DOHH2 (cell line): ENCODE measurements around the gene CYP4B1.

Experiments used
- H3F3A ChIP-seq: fragments of 200-600 bp; sonication (generic), shearing (Covaris generic); 2 replicates; pipeline ENCODE4 v1.6.0; 2016; ENCODE audit warnings: antibody characterized with exemption, mild to moderate bottlenecking; ENCODE audit not compliant: control insufficient read depth, insufficient read depth
- H3K27ac ChIP-seq: fragments of 200-600 bp; sonication (generic); 2 replicates; pipeline ENCODE4 v1.5.1; 2014; ENCODE audit warnings: low read depth, mild to moderate bottlenecking, low read length, moderate library complexity
- H3K27me3 ChIP-seq: fragments of 200-600 bp; sonication (generic); 2 replicates; pipeline ENCODE4 v1.6.1; 2014; ENCODE audit warnings: mild to moderate bottlenecking, low read length, mixed read lengths; ENCODE audit not compliant: control insufficient read depth
- H3K36me3 ChIP-seq: fragments of 200-600 bp; sonication (generic); 2 replicates; pipeline ENCODE4 v1.6.1; 2014; ENCODE audit warnings: mild to moderate bottlenecking, low read length, moderate library complexity, mixed read lengths; ENCODE audit not compliant: control insufficient read depth
- H3K4me1 ChIP-seq: fragments of 200-600 bp; sonication (generic); 2 replicates; pipeline ENCODE4 v1.6.1; 2014; ENCODE audit warnings: mild to moderate bottlenecking, low read length, mixed read lengths; ENCODE audit not compliant: control insufficient read depth
- H3K4me2 ChIP-seq: fragments of 200-600 bp; sonication (generic); 2 replicates; pipeline ENCODE4 v1.6.0; 2014; ENCODE audit warnings: mild to moderate bottlenecking, low read length, moderate library complexity
- H3K4me3 ChIP-seq: fragments of 200-600 bp; sonication (generic); 2 replicates; pipeline ENCODE4 v1.5.1; 2014; ENCODE audit warnings: mild to moderate bottlenecking, low read length, mixed read lengths
- H3K79me2 ChIP-seq: fragments of 200-600 bp; sonication (generic); 2 replicates; pipeline ENCODE4 v1.6.1; 2014; ENCODE audit warnings: mild to moderate bottlenecking, low read length, mixed read lengths; ENCODE audit not compliant: control insufficient read depth
- H3K9me2 ChIP-seq: fragments of 200-600 bp; sonication (generic); replicated peaks from 2 replicates; pipeline ENCODE4 v1.6.1; 2014; ENCODE audit warnings: mild to moderate bottlenecking, low read length, mixed read lengths; ENCODE audit not compliant: control insufficient read depth
- H3K9me3 ChIP-seq: fragments of 200-600 bp; sonication (generic); 2 replicates; pipeline ENCODE4 v1.6.1; 2014; ENCODE audit warnings: antibody characterized with exemption, low read length, mixed read lengths; ENCODE audit not compliant: control insufficient read depth, insufficient read depth
- H4K20me1 ChIP-seq: fragments of 200-600 bp; sonication (generic); 2 replicates; pipeline ENCODE4 v1.6.0; 2014; ENCODE audit warnings: low read depth, mild to moderate bottlenecking, antibody characterized with exemption, low read length, moderate library complexity; ENCODE audit not compliant: control insufficient read depth, insufficient read depth
- EZH2phosphoT487 ChIP-seq: fragments of 200-600 bp; sonication (generic); IDR thresholded peaks from 2 replicates; pipeline ENCODE4 v1.6.1; 2017; ENCODE audit warnings: borderline replicate concordance, mild to moderate bottlenecking, antibody characterized with exemption, low read length, moderate library complexity, mixed read lengths
- TF ChIP-seq, protein P1 (sequence below): fragments of 200-600 bp; sonication (generic); IDR thresholded peaks from one replicate; pipeline ENCODE4 v1.5.1; 2014; ENCODE audit warnings: antibody characterized with exemption, mild to moderate bottlenecking, low read depth, low read length; ENCODE audit not compliant: poor library complexity, severe bottlenecking

CYP4B1 gene

DNA sequence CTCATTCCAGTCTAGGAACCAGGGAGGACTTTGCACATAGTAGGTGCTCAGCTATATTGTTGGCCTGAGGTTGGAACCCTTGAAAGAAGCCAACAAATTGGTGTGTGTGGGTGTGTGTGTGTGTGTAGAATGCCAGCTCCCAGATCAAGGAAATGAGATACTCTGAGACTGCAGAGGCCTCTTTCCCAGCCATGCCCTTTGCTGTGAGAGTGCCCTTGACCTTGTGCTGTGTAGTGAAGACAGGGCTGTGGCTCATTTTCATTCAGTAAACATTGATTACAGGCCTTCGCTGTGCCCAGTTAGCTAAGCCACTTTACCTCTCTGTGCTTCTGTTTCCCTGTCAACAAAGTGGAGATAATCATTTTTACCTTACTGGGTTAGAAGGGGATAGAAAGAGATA lies 3.2 kb downstream of the CYP4B1 start:
- Histone ChIP-seq H3K9me3 (no peaks in the 10 kb centered on the region), H3K4me3 (no peak overlapping the region), H3K4me1 (no peaks in the 10 kb centered on the region), H3F3A (no peaks in the 10 kb centered on the region), H3K36me3 (no peaks in the 10 kb centered on the region), H3K4me2 (no peak overlapping the region), H3K27ac (no peak overlapping the region), H4K20me1 (no peaks in the 10 kb centered on the region), H3K9me2 (no peaks in the 10 kb centered on the region), H3K27me3 (no peaks in the 10 kb centered on the region; the same call in none of the 2 replicates), H3K79me2 (no peaks in the 10 kb centered on the region)
- TF ChIP-seq, protein P1, sequence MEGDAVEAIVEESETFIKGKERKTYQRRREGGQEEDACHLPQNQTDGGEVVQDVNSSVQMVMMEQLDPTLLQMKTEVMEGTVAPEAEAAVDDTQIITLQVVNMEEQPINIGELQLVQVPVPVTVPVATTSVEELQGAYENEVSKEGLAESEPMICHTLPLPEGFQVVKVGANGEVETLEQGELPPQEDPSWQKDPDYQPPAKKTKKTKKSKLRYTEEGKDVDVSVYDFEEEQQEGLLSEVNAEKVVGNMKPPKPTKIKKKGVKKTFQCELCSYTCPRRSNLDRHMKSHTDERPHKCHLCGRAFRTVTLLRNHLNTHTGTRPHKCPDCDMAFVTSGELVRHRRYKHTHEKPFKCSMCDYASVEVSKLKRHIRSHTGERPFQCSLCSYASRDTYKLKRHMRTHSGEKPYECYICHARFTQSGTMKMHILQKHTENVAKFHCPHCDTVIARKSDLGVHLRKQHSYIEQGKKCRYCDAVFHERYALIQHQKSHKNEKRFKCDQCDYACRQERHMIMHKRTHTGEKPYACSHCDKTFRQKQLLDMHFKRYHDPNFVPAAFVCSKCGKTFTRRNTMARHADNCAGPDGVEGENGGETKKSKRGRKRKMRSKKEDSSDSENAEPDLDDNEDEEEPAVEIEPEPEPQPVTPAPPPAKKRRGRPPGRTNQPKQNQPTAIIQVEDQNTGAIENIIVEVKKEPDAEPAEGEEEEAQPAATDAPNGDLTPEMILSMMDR, result no peak
- no peak for TF ChIP-seq EZH2phosphoT487

DNA sequence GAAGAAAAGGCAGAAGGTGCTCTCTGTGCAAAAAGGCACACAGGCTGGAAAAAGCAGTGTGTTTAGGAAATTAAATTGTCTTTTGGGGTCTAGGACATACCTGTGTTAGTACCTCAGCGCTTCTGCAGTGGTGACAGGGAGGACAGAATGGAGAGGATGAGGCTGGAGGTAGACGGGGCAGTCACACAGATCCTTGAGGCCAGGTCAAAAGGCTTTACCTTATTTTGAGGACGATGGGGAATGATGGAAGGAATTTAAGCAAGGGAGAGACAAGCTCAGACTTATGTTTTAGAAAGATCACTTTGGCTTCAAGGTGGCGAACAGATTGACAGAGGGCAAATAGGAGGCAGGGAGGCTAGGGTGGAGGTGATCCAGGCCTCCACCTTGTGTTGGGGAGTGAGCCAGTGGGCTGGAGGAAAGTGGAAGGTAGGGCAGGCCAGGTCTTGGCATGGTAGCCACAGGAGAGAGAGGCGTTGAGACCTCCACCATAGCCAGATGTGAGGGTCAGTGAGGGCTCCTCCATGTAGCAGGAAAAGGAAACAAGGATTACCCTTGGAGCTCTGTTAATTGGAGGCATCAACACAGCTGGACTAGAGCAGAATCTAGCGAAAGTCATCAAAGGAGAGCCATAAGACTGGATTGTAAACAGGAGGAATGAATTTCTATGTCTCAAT lies 4.2 kb downstream of the CYP4B1 start:
- no peak for TF ChIP-seq EZH2phosphoT487
- TF ChIP-seq, protein P1, result no peak
- no peaks in the 10 kb centered on the region for H3K9me3 ChIP-seq
- H3K9me2 ChIP-seq, result no peaks in the 10 kb centered on the region
- H3K36me3 ChIP-seq, result no peaks in the 10 kb centered on the region
- H3K27ac ChIP-seq, result no peak overlapping the region
- no peaks in the 10 kb centered on the region for H3K4me1 ChIP-seq
- H3K4me3 ChIP-seq, result no peak overlapping the region
- H4K20me1 ChIP-seq, result no peaks in the 10 kb centered on the region
- no peaks in the 10 kb centered on the region for H3K79me2 ChIP-seq
- no peaks in the 10 kb centered on the region for H3F3A ChIP-seq
- no peak overlapping the region for H3K4me2 ChIP-seq
- no peaks in the 10 kb centered on the region; the same call in 1 of the 2 replicates for H3K27me3 ChIP-seq

DNA sequence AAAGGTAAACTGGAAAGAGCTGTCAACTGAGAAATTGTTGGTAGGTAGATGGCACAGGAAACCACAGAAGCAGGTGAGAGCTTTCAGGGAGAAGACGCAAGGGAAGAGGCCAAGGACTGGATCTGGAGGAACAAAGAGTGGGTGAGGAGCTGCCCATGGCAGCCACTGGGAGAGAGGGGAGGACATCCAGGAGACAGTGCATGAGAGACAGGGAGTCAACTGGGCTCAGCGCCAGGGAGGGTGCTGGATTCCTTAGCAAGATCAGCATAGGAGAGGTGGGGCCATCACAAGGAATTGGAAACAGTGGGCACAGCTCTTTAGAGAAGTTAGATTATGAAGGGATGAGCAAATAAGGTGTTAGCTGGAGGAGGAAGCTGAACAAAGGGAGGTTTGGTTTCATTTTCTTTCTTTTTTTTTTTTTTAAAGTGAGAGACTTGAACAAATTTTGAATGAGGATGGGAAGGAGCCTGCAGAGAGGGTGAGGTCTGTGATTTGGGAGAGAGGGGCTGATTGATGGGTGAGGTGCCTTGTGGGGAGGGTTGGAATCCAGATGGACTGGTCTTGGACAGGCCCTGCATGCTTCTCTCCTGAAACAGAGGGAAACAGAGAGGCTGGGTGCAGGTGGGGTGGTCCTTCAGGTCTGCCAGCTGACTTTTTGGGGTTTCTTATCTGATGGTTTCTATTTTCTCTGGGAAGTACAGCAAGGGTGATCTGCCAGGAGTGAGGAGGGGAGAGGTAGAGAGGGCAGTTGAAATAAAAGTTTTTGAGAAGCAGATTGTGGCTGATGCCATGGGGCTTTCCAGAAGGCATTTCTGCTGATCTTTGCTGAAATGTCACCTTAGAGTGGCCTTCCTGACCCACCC lies 5.4 kb downstream of the CYP4B1 start:
- Histone ChIP-seq H3K4me3 (no peak overlapping the region), H3K79me2 (no peaks in the 10 kb centered on the region), H3K27ac (no peak overlapping the region), H3K27me3 (no peaks in the 10 kb centered on the region; the same call in 1 of the 2 replicates), H3K36me3 (no peaks in the 10 kb centered on the region), H3K9me2 (no peaks in the 10 kb centered on the region), H4K20me1 (no peaks in the 10 kb centered on the region), H3K4me2 (no peak overlapping the region), H3F3A (no peaks in the 10 kb centered on the region), H3K4me1 (no peaks in the 10 kb centered on the region), H3K9me3 (no peaks in the 10 kb centered on the region)
- TF ChIP-seq, protein P1, result no peak
- TF ChIP-seq EZH2phosphoT487, result no peak
